PC-9 (cell line): ENCODE measurements around the gene HS3ST2.

Experiments
- CTCF ChIP-seq: fragments of 200-600 bp; sonication (generic); conservative IDR thresholded peaks from 2 replicates; pipeline ENCODE4 v1.6.1; 2017; ENCODE audit warnings: mixed run types, antibody characterized with exemption, mild to moderate bottlenecking, moderate library complexity
- EZH2 ChIP-seq: fragments of 200-600 bp; sonication (generic); IDR thresholded peaks from 2 replicates; pipeline ENCODE4 v1.8.0; 2017; ENCODE audit warnings: antibody characterized with exemption, low read depth

GRCh38 chr16:22929461-22929860 is 115.5 kb downstream of the HS3ST2 start:
- TF ChIP-seq CTCF: no peak
- no peak for TF ChIP-seq EZH2
